ENCODE results near the gene CD63. TPM values are rescaled to one million over a fixed set of nuclear protein-coding genes. Genes with fewer than 3 reads are reported as not detected.
A peak's percentile ranks its signal among the peaks of the same experiment; 100 is the strongest.

Gene CD63
- total and polyA plus RNA-seq, 9 of the 15 experiments (the other 6 are each of a cell fraction or from before 2014, with no cell fraction given), result 313 to 735 (median 433) TPM

DNA sequence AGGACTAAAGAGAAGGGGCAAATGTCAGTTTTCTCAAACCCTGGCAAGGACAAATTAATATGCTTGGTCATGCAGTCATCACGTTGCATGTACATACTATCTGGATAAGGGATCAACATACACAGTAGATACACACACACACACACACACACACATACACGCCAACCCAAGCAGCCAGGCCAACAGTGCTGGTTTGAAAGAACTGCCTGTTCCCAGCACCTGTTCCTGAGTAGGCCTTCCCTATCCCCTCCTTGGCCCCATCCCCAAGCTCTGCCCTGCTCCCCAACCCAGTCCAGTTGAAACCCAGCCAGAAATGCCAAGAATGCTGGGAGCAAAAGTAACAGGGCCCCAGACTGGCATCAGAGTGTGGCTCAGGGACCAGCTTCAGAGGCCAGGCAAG, 25.5 kb downstream of the CD63 start:
- Histone ChIP-seq H3K9me3 (replicated peaks; ENCODE audit: control insufficient read depth, insufficient read depth, low read depth, low read length) (no peaks in the 10 kb centered on the region), H3K4me1 (replicated peaks in 1 of 2; ENCODE audit: control insufficient read depth in 2 of 2, insufficient read depth in 2 of 2, low read length in 2 of 2) (peaks cover 3 to 27% of the 10 kb centered on the region in 2 experiments; a peak in 3 of 5 replicates), H3K4me2 (ENCODE audit: insufficient read depth, low read length) (no peak overlapping the region), H3K36me3 (ENCODE audit: control insufficient read depth, insufficient read depth, low read length) (no peaks in the 10 kb centered on the region), H3K4me3 (no peak overlapping the region), H3K9me1 (ENCODE audit: control insufficient read depth, insufficient read depth, low read length) (peaks cover 5% of the 10 kb centered on the region), H3K27me3 (ENCODE audit: control insufficient read depth in 2 of 2, insufficient read depth in 2 of 2, low read length in 2 of 2) (peaks cover 14 to 48% of the 10 kb centered on the region in 2 experiments), H2AFZ (ENCODE audit: low read depth, low read length) (no peak overlapping the region), H4K20me1 (replicated peaks; ENCODE audit: control insufficient read depth, insufficient read depth, low read length) (no peaks in the 10 kb centered on the region), H3K79me2 (ENCODE audit: control insufficient read depth, insufficient read depth, low read length) (no peaks in the 10 kb centered on the region), H3K9ac (ENCODE audit: insufficient read depth in 1 of 2, low read depth in 2 of 2, low read length in 2 of 2) (0 out of 4 replicates have a peak overlapping the region, but pooled peaks of 1 of the 2 experiments have one; percentile 46), H3K27ac (ENCODE audit: extremely low read depth, low read depth, low read length) (no peak overlapping the region)
- 11% methylated on average over 2 of the region's 2 CpGs for WGBS (ENCODE audit: insufficient coverage, low coverage, missing lambda C conversion rate)
- ChIA-PET CTCF (ENCODE audit: low intra/inter-chr PET ratio) (no interaction called here), POLR2A (interaction anchor here (0.7 kb wide), 2 partner anchors 17 to 46 kb away, joined by 3 read pairs; no protein-coding TSS in a partner anchor)
- no peak for FAIRE-seq
- in situ Hi-C loops (cut with MboI) (no loop called here), intact Hi-C loops (cut with micrococcal nuclease) (no loop called here)
- no peak for ATAC-seq
- DNase-seq (ENCODE audit: extremely low read depth in 1 of 4, low spot score in 3 of 4), result no peak
- no peak for TF ChIP-seq ARHGAP35 (IDR thresholded peaks at IDR 0.05; ENCODE audit: partially characterized antibody)
- 0 out of 2 replicates have a peak, but pooled peaks have one; percentile 55 for TF ChIP-seq MAFG (tag; conservative IDR thresholded peaks at IDR 0.05)
- BruUV-seq (replicated peaks), result no TSS peak

DNA sequence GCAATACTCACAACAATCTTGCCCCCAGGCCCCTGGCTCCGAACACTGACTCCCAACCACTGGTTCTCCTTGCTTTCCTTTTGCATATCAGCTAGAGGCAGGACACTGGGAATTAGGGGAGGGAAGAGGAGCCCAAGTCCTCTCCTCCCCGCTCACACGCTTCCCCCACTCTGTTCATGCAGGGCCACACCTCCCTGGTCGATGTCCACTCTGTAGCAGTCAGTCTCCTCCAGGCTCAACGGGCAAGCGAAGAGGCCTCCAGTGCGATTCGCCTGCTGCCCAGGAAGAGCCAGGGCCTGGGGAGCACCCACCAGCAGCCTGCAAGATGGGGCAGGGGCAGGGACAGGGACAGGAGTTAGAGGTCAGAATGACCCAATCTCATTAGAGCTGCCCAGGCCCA, 25.9 kb downstream of the CD63 start:
- Histone ChIP-seq H3K4me3 (no peak overlapping the region), H3K9ac (ENCODE audit: insufficient read depth in 1 of 2, low read depth in 2 of 2, low read length in 2 of 2) (peak overlapping the region in 1 of 2 experiments; percentile 43; a peak in 2 of 4 replicates), H3K9me3 (replicated peaks; ENCODE audit: control insufficient read depth, insufficient read depth, low read depth, low read length) (no peaks in the 10 kb centered on the region), H2AFZ (ENCODE audit: low read depth, low read length) (no peak overlapping the region), H3K27ac (ENCODE audit: extremely low read depth, low read depth, low read length) (no peak overlapping the region), H3K4me2 (ENCODE audit: insufficient read depth, low read length) (no peak overlapping the region), H3K27me3 (ENCODE audit: control insufficient read depth in 2 of 2, insufficient read depth in 2 of 2, low read length in 2 of 2) (peaks cover 16 to 52% of the 10 kb centered on the region in 2 experiments), H3K9me1 (ENCODE audit: control insufficient read depth, insufficient read depth, low read length) (peaks cover 5% of the 10 kb centered on the region), H4K20me1 (replicated peaks; ENCODE audit: control insufficient read depth, insufficient read depth, low read length) (no peaks in the 10 kb centered on the region), H3K36me3 (ENCODE audit: control insufficient read depth, insufficient read depth, low read length) (no peaks in the 10 kb centered on the region), H3K79me2 (ENCODE audit: control insufficient read depth, insufficient read depth, low read length) (no peaks in the 10 kb centered on the region), H3K4me1 (replicated peaks in 1 of 2; ENCODE audit: control insufficient read depth in 2 of 2, insufficient read depth in 2 of 2, low read length in 2 of 2) (peaks cover 3 to 23% of the 10 kb centered on the region in 2 experiments; a peak in 3 of 5 replicates)
- WGBS (ENCODE audit: insufficient coverage, low coverage, missing lambda C conversion rate), result 39% methylated on average over 8 of the region's 8 CpGs
- intact Hi-C loops (cut with micrococcal nuclease) (no loop called here), in situ Hi-C loops (cut with MboI) (no loop called here)
- no peak for DNase-seq (ENCODE audit: extremely low read depth in 1 of 4, low spot score in 3 of 4)
- no TSS peak for BruUV-seq (replicated peaks)
- ChIA-PET CTCF (ENCODE audit: low intra/inter-chr PET ratio) (no interaction called here), POLR2A (interaction anchor here (0.7 kb wide), 1 partner anchor 46 kb away, joined by 3 read pairs; no protein-coding TSS in a partner anchor)
- peak; percentile 35 for FAIRE-seq
- ATAC-seq, result no peak
- no peak for TF ChIP-seq ZBTB7A (IDR thresholded peaks at IDR 0.05; ENCODE audit: borderline replicate concordance, control insufficient read depth, low read depth, low read length)
- TF ChIP-seq, protein P1, sequence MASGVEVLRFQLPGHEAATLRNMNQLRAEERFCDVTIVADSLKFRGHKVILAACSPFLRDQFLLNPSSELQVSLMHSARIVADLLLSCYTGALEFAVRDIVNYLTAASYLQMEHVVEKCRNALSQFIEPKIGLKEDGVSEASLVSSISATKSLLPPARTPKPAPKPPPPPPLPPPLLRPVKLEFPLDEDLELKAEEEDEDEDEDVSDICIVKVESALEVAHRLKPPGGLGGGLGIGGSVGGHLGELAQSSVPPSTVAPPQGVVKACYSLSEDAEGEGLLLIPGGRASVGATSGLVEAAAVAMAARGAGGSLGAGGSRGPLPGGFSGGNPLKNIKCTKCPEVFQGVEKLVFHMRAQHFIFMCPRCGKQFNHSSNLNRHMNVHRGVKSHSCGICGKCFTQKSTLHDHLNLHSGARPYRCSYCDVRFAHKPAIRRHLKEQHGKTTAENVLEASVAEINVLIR (CRISPR knock-in tag; IDR thresholded peaks at IDR 0.05), result no peak
- no peak for TF ChIP-seq JUNB (CRISPR knock-in tag; conservative IDR thresholded peaks at IDR 0.05)
- TF ChIP-seq, protein P2, sequence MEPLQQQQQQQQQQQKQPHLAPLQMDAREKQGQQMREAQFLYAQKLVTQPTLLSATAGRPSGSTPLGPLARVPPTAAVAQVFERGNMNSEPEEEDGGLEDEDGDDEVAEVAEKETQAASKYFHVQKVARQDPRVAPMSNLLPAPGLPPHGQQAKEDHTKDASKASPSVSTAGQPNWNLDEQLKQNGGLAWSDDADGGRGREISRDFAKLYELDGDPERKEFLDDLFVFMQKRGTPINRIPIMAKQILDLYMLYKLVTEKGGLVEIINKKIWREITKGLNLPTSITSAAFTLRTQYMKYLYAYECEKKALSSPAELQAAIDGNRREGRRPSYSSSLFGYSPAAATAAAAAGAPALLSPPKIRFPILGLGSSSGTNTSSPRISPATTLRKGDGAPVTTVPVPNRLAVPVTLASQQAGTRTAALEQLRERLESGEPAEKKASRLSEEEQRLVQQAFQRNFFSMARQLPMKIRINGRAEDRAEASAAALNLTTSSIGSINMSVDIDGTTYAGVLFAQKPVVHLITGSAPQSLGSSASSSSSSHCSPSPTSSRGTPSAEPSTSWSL (CRISPR knock-in tag; IDR thresholded peaks at IDR 0.05; ENCODE audit: borderline replicate concordance), result no peak
- TF ChIP-seq, protein P3, sequence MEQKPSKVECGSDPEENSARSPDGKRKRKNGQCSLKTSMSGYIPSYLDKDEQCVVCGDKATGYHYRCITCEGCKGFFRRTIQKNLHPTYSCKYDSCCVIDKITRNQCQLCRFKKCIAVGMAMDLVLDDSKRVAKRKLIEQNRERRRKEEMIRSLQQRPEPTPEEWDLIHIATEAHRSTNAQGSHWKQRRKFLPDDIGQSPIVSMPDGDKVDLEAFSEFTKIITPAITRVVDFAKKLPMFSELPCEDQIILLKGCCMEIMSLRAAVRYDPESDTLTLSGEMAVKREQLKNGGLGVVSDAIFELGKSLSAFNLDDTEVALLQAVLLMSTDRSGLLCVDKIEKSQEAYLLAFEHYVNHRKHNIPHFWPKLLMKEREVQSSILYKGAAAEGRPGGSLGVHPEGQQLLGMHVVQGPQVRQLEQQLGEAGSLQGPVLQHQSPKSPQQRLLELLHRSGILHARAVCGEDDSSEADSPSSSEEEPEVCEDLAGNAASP (IDR thresholded peaks at IDR 0.05), result no peak

Data from K562 (cell line).